NCI-H345 treated with DMSO at 0.1 percent for 48 hours (cell line): ENCODE data around the gene CDH4.

Source experiments
- DNase-seq: peaks from one replicate; lab custom pipeline; 2025; ENCODE audit not compliant: unreplicated experiment; lab: John Stamatoyannopoulos, UW

The CDH4 gene

GRCh38 chr20:61861054-61861841 lies 609.2 kb downstream of the CDH4 start:
- no peak for DNase-seq

GRCh38 chr20:61861858-61862257 lies 609.8 kb downstream of the CDH4 start:
- DNase-seq: no peak

GRCh38 chr20:61862881-61863280 lies 610.8 kb downstream of the CDH4 start:
- DNase-seq: no peak

- no peak for DNase-seq
These were observed 612.4 kb downstream of the CDH4 start for GRCh38 chr20:61864481-61864880.

- no peak for DNase-seq
These were observed 613.3 kb downstream of the CDH4 start for GRCh38 chr20:61865353-61865752.

- no peak for DNase-seq
These were observed 614.1 kb downstream of the CDH4 start for GRCh38 chr20:61866165-61866564.

GRCh38 chr20:61868006-61868405 lies 615.9 kb downstream of the CDH4 start:
- no peak for DNase-seq

GRCh38 chr20:61868466-61869090 lies 616.5 kb downstream of the CDH4 start:
- DNase-seq: no peak

- DNase-seq: no peak
These were observed 617.9 kb downstream of the CDH4 start for GRCh38 chr20:61869750-61870507.

GRCh38 chr20:61871160-61871559 lies 619.1 kb downstream of the CDH4 start:
- DNase-seq: no peak

- DNase-seq: no peak
These were observed 619.9 kb downstream of the CDH4 start for GRCh38 chr20:61871913-61872312.

GRCh38 chr20:61872371-61872900 lies 620.4 kb downstream of the CDH4 start:
- no peak for DNase-seq

GRCh38 chr20:61873651-61874420 lies 621.8 kb downstream of the CDH4 start:
- DNase-seq: no peak

- DNase-seq: no peak
These were observed 622.5 kb downstream of the CDH4 start for GRCh38 chr20:61874421-61875068.

GRCh38 chr20:61875221-61875885 lies 623.3 kb downstream of the CDH4 start:
- DNase-seq: no peak

GRCh38 chr20:61875996-61876395 lies 623.9 kb downstream of the CDH4 start:
- no peak for DNase-seq

GRCh38 chr20:61876952-61877728 lies 625.1 kb downstream of the CDH4 start:
- no peak for DNase-seq

- DNase-seq: no peak
These were observed 625.9 kb downstream of the CDH4 start for GRCh38 chr20:61877776-61878477.
